Activated CD8-positive, alpha-beta memory T cell treated with anti-CD3 and anti-CD28 coated beads, Interleukin-2, amount 50 U/mL, for 48 hours (primary cell): ENCODE results near the gene ATG4B.
"Not testable (repeated sequence)": the region's sequence is repeated elsewhere in the genome, so short reads cannot be mapped to it uniquely, and the experiment has no call there.

ENCODE experiments used
- DNase-seq: peaks from one replicate; pipeline ENCODE4 v3.0.0-alpha.2; 2020

Gene ATG4B

DNA sequence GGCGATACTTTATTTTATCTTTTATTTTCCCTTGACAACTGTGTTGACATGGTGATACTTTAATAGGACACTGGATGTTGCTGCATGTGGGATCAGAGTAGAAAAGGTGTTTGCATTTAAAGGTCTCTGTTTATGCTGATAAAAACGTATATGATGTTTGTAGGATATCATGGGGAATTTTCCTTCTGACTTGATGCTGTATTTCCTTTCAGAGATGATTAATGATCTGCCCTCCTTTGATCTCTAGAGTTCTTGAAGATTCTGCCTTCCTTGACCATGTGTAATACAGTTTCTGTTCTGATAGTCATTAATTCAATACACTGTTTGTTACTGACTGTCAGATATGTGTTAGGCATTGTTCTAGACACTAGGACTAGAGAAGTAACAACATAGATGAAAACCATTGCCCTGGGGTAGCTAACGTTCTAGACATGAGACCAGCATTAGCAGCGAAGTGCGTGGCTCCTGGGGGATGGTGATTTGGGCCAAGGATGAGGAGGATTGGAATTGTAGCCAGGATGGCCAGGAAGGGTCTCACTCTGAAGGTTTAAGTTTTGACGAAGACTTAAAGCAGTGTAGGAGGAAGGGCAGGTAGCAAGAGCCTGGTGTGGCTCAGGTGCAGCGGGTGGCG lies 2.8 kb downstream of the ATG4B start:
- no peak for DNase-seq

DNA sequence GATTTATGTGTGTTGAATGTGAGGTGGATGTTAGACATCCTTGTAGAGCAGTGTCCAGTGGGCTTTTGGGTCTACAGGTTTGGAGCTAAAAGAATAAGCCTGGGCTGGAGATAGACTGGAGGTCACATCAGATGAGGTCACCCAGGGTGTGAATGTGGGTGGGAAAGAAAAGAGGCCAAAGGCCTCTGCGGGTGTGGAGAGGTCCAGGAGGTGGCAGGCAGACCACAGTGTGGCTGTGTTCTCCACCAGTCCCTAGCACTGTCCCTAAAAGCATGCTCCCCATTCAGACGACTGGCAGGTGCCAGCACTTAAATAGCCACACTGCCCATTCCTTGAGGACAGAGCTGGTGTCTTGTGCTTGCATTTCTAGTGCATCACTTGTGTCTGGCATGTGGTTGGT lies 4.1 kb downstream of the ATG4B start:
- no peak for DNase-seq

DNA sequence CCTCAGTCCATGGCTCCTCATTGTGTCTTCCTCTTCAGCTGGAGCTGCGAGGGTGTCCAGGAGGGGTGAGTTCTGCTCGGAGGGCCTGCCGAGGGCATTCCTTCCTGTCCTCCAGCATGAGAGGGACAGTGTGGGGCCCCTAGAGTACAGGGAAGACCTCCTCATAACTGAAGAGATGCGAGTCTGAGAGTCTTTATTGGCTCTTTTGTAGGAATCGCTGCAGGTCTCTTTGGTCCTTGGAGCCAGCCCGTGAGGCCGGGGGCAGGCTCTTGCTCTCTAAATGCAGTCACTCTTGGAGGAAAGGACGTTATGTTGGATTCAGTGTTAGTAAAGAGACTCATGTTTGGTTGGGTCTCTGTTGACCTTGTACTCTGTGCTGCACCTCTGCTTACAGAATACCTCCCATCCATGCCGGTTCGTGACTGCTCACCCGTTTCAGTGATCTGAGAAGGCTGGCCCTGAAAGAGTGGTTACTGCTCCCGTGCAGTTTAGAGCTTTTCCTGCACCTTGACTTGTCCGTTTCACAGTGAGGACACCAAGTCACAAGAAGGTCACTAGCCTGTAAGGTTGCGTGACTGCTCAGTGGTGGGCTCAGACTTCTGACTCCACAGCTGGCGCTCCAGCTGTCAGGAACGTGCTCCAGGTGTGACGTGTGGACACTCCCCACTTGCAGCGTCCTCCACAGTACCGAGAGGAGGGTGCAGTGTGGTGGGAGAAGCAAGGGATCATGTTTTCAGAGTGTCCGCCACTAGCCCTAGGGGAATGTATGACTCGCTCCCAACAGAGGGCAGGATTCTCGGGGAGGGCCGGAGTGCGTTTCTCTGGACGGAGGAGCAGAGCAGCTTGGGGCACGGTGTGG lies 7.8 kb downstream of the ATG4B start:
- no peak for DNase-seq

DNA sequence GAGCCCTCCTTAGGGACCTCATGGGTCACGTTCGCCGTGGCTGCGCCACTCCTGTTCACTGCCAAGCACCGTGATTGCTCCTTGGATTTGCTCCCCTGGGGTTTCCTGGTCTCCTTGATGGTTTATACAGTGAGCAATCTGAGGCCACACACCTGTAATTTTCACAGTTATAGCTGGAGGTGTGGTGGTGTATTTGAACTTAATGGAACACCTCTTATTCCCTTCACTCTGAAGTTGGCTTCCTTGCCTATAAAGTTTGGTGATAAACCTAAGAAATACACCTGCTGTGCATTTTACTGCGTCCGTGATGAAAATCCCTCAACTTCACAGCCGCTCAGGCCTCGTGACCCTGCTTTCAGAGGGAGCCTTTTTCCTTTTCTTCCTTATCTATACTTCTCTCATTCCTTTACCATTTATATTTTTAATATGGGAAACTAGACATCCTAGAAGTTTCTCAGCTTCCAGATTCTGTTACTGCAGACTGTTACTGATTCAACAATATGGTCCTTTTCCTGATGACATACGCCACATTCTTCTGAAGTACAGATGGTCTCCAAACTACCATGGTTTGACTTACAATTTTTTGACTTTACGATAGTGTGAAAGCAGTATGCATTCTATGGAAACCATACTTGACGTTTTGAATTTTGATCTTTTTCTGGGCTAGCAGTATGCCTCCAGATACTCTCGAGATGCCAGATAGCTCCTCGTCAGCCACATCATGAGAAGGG lies 8.6 kb downstream of the ATG4B start:
- no peak for DNase-seq

GRCh38 chr2:241648453-241648852 lies 11.0 kb downstream of the ATG4B start:
- DNase-seq, result no peak

GRCh38 chr2:241649404-241649803 lies 11.9 kb downstream of the ATG4B start:
- DNase-seq, result no peak

DNA sequence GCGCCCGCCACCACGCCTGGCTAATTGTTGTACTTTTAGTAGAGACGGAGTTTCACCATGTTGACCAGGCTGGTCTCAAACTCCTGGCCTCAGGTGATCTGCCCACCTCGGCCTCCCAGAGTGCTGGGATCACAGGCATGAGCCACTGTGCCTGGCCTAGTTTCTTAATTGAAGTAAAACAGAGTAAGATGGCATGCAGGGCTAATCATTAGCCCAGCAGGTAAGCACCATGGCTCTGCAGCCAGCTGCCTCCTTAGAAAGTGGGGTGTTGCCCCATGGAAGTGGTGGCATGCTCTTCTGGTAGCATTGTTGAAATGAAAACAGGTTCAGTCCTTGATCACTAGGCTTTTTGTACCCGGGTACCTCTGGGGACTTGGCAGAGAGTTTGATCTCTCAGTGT lies 12.4 kb downstream of the ATG4B start:
- no peak for DNase-seq

- no peak for DNase-seq
These were observed 14.6 kb downstream of the ATG4B start for GRCh38 chr2:241652142-241652541.

DNA sequence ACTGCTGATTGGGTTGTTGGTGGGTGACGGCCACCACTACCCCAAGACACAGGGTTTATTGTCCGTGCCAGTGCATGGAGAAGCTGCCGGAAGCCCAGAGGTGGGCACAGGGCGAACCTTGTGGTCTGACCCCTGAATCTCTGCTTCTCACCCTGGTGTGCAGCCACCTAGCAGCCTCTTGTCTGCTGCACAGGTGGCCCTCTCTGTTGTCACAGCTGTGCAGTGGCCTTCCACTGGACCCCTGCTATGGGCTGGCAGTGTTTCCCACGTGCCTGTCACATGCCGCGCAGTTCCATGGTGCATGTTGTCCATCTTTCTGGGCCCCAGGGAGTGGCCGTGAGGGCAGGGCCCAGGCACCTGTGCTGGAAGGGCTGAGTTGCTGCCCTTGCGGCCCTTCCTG lies 15.2 kb downstream of the ATG4B start:
- no peak for DNase-seq

GRCh38 chr2:241653210-241653750 lies 15.8 kb downstream of the ATG4B start:
- DNase-seq, result no peak

GRCh38 chr2:241654551-241654950 lies 17.1 kb downstream of the ATG4B start:
- DNase-seq, result no peak

GRCh38 chr2:241655516-241656189 lies 18.2 kb downstream of the ATG4B start:
- no peak for DNase-seq

GRCh38 chr2:241656190-241656741 lies 18.8 kb downstream of the ATG4B start:
- no peak for DNase-seq

DNA sequence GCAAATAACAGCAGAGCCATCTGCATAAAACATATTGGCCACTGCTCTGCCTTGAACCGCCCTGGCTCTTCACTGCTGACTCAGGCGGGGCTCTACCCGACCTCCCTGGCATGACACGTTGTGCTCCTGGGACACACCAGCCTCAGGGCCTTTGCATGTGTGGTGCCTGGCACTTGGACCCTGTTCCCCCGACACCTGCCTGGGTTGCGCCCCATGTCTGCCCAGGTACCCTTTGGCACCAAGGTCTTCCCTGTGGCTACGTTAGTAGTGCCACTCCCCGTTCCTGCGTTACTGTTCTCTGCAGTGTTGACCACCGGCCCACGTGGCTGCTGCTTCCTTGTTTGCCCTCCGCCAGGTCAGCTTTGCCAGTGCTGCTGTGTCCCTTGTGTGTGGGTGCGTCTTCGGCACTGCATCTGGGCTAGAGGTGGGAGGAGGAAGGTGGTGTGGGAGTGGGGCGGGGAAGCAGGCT lies 20.3 kb downstream of the ATG4B start:
- no peak for DNase-seq

DNA sequence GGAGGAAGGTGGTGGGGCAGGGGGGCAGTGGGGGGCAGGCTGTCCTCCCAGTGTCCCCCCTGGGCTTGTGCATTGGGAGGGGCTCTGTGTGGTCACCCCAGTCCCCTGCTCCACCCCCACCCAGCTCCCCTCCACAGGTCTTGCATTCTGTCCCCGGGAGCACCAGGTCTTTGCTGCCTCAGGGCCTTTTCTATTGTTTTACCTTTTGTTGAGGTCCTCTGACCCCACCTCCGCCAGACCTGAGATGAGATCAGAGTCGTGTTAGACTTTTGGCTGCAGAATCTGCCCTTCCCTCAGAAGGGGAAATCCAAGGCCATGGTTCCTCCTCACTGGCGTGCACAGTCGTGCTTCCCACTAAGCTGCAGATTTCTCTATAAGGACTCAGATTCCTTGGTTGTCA lies 20.8 kb downstream of the ATG4B start:
- DNase-seq, result no peak

DNA sequence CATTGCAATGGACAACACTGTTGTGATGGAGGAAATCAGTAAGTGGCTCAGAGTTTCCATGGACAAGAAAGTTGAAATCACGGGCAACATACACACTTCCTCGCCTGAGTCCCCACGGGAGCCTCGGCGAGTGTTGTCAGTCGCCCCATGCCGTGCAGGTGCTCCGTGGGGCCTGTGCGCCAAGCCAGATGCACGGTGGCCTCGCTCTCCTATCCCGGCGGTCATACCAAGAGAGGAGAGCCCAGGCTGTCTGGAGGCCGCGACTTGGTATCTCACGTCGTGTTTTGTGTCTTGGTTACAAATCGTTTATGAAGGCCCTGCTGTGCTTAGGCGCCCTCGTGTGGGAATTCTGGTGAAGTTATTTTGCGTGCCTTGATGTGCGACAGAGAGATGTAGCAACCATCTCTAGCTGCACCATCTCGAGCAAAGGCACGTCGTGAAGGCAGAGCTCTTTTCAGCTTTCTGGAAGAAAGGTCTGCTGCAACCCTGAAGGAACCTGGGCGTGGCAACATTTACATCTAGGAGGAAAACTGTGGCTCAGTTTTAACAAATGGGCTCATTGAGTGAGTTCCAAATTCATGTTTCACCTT lies 21.8 kb downstream of the ATG4B start:
- no peak for DNase-seq

GRCh38 chr2:241660593-241661213 lies 23.2 kb downstream of the ATG4B start:
- no peak for DNase-seq

GRCh38 chr2:241662731-241663130 lies 25.2 kb downstream of the ATG4B start:
- DNase-seq, result not testable (repeated sequence)

GRCh38 chr2:241665731-241666440 lies 28.4 kb downstream of the ATG4B start:
- no peak for DNase-seq

GRCh38 chr2:241666627-241667400 lies 29.3 kb downstream of the ATG4B start:
- DNase-seq, result no peak
